ENCODE data around the gene NSUN3.

- TF ChIP-seq CTCF (IDR thresholded peaks at IDR 0.05) (no peak), POLR2A (IDR thresholded peaks at IDR 0.05) (no peak)
These were observed 114.3 kb downstream of the NSUN3 start for GRCh38 chr3:94176988-94177745.

Data from adrenal gland (tissue), 5 donors.